ENCODE results near the gene GARIN5B.
A peak's percentile ranks its signal among the peaks of the same experiment; 100 is the strongest.

Gene GARIN5B

GRCh38 chr19:55368701-55369563 lies 5.9 kb upstream of the GARIN5B start:
- DNase-seq: no peak

GRCh38 chr19:55368106-55368505 lies 5.0 kb upstream of the GARIN5B start:
- no peak for DNase-seq

GRCh38 chr19:55366790-55367189 lies 3.7 kb upstream of the GARIN5B start:
- DNase-seq: no peak

GRCh38 chr19:55365964-55366363 lies 2.9 kb upstream of the GARIN5B start:
- DNase-seq: no peak

- no peak for DNase-seq
Observed at GRCh38 chr19:55365245-55365644, 2.2 kb upstream of the GARIN5B start.

GRCh38 chr19:55362174-55362989 lies 678 bp downstream of the GARIN5B start:
- no peak for DNase-seq

- no peak for DNase-seq
Observed at GRCh38 chr19:55360902-55361301, 2.2 kb downstream of the GARIN5B start.

- no peak for DNase-seq
Observed at GRCh38 chr19:55358943-55359908, 3.8 kb downstream of the GARIN5B start.

- DNase-seq: no peak
Observed at GRCh38 chr19:55358493-55358892, 4.6 kb downstream of the GARIN5B start.

GRCh38 chr19:55355213-55355821 lies 7.7 kb downstream of the GARIN5B start:
- DNase-seq: no peak

GRCh38 chr19:55354698-55355212 lies 8.3 kb downstream of the GARIN5B start, which contains the start of gene COX6B2:
Gene COX6B2, minus strand, starts transcription at chr19:55354719. Its CDS starts 198 bp downstream, at chr19:55354521.
- DNase-seq: no peak

- peak; percentile 46 for DNase-seq
Observed at GRCh38 chr19:55353803-55354697, 9.0 kb downstream of the GARIN5B start.

- DNase-seq: no peak
Observed at GRCh38 chr19:55353356-55353802, 9.7 kb downstream of the GARIN5B start.

- no peak for DNase-seq
Observed at GRCh38 chr19:55352549-55353145, 10.4 kb downstream of the GARIN5B start.

- no peak for DNase-seq
Observed at GRCh38 chr19:55352040-55352439, 11.0 kb downstream of the GARIN5B start.

GRCh38 chr19:55350620-55351315 lies 12.3 kb downstream of the GARIN5B start:
- no peak for DNase-seq

GRCh38 chr19:55348317-55349034 lies 14.6 kb downstream of the GARIN5B start:
- DNase-seq: no peak

GRCh38 chr19:55347442-55348009 lies 15.5 kb downstream of the GARIN5B start:
- DNase-seq: no peak

Data from activated gamma-delta T cell treated with Interleukin-2 at 50 U/mL for 16 hours (primary cell).